Ovary (tissue), 9 donors: Measurements from ENCODE around the gene SAMD5. TPM values are rescaled to one million over a fixed set of nuclear protein-coding genes. Genes with fewer than 3 reads are reported as not detected.

ENCODE experiments used
- DNase-seq, 5 donors: peaks; one replicate each; pipeline ENCODE4 v3.0.0-alpha.2; 2019 to 2020
- H3K27ac ChIP-seq, 2 donors: fragments of 200-600 bp; one replicate each; pipeline versions ENCODE4 v1.5.1 to v1.8.0; 2019 to 2022
- H3K27me3 ChIP-seq: fragments of 200-600 bp; one replicate; pipeline ENCODE4 v1.8.0; 2022
- H3K36me3 ChIP-seq: fragments of 200-600 bp; sonication (generic); one replicate; pipeline ENCODE4 v1.5.1; 2019
- H3K4me1 ChIP-seq: one replicate; pipeline ENCODE4 v1.8.1; 2013; ENCODE audit warnings: mild to moderate bottlenecking, moderate library complexity; ENCODE audit not compliant: insufficient read depth
- H3K4me3 ChIP-seq: fragments of 200-600 bp; sonication (generic); one replicate; pipeline ENCODE4 v1.5.1; 2017
- H3K9me3 ChIP-seq, 2 donors: fragments of 200-600 bp in 1 of 2; sonication (generic) in 1 of 2; one replicate each; pipeline versions ENCODE4 v1.5.1 to v1.8.1; 2013 to 2019; ENCODE audit warnings: mild to moderate bottlenecking in 1 of 2, moderate library complexity in 1 of 2
- EP300 ChIP-seq: sonication (generic); formaldehyde crosslinking; IDR thresholded peaks from one replicate; pipeline ENCODE4 v1.6.1; 2017; ENCODE audit warnings: antibody characterized with exemption
- POLR2A ChIP-seq: fragments of 450-650 bp; IDR thresholded peaks from one replicate; pipeline ENCODE4 v1.6.1; 2017; ENCODE audit warnings: antibody characterized with exemption, mild to moderate bottlenecking, moderate library complexity
- WGBS, 3 donors: extraction: QIAGEN DNeasy Blood & Tissue Kit in 1 of 3; methylation state at CpG; one replicate each; pipeline versions ENCODE4 v1.1.5 to v1.1.7; 2013 to 2017; 5-methylcytosine and 5-hydroxymethylcytosine counted together
- intact Hi-C, 4 donors: fragments of 100-400 bp; cut with DNase I; formaldehyde crosslinking; loops; one replicate each; pipeline versions ENCODE4 v1.11.0 to v1.15.1; 2022 to 2023
- polyA plus RNA-seq, 2 donors: library from polyadenylated mRNA; stranded (reverse); fragments of 200-250 nt in 1 of 2; fragments of 350-450 nt in 1 of 2; fragmentation: Illumina TruSeq in 1 of 2; extraction: RNeasy Lipid Tissue Mini Kit (QIAGEN cat#74804) in 1 of 2; gene quantifications; one replicate each; pipeline ENCODE4 v1.2.3, GENCODE V29; 2013 to 2014
- total RNA-seq, 7 donors: library from RNA; depleted of rRNA in 2 of 7; stranded (reverse); fragments of >200 nt in 2 of 7; fragmentation: NEBNext Ultra II Directional in 3 of 7; extraction: Animal tissue kit (Norgen Biotek cat#: 25700) in 3 of 7; gene quantifications; one replicate each; pipeline versions ENCODE4 v1.1.0 to v1.2.4, GENCODE V29; 2016 to 2023
- TF ChIP-seq, protein P1 (sequence below), 3 donors: fragments of 450-650 bp in 2 of 3; fragments of 200-600 bp in 1 of 3; IDR thresholded peaks; one replicate each; pipeline versions ENCODE4 v1.5.1 to v1.8.0; 2016 to 2022; ENCODE audit warnings: antibody characterized with exemption in 3 of 3, mild to moderate bottlenecking in 1 of 3
- donor health status: DM: no; HTN: no; CAD: no; lungs with moderate emphysema.
- donor health status: DM: no; HTN: no; CAD: no.
- donor health status: Bipolar disorder and iron deficiency.
- donor health status: DM: yes; HTN: yes; CAD: no.
- donor health status: DM: no; HTN: no; CAD: no.
- donor health status: DM: yes; HTN: yes; CAD: no.

The SAMD5 gene
- total and polyA plus RNA-seq, 9 donors: 0.13 to 3.9 (median 1.6) TPM

- no peaks in the 10 kb centered on the region for H3K27me3 ChIP-seq
- no peak overlapping the region for H3K4me3 ChIP-seq
- H3K9me3 ChIP-seq: no peaks in the 10 kb centered on the region
- peaks cover 5% of the 10 kb centered on the region for H3K4me1 ChIP-seq
- H3K36me3 ChIP-seq: no peaks in the 10 kb centered on the region
- DNase-seq: no peak
- TF ChIP-seq, protein P1, sequence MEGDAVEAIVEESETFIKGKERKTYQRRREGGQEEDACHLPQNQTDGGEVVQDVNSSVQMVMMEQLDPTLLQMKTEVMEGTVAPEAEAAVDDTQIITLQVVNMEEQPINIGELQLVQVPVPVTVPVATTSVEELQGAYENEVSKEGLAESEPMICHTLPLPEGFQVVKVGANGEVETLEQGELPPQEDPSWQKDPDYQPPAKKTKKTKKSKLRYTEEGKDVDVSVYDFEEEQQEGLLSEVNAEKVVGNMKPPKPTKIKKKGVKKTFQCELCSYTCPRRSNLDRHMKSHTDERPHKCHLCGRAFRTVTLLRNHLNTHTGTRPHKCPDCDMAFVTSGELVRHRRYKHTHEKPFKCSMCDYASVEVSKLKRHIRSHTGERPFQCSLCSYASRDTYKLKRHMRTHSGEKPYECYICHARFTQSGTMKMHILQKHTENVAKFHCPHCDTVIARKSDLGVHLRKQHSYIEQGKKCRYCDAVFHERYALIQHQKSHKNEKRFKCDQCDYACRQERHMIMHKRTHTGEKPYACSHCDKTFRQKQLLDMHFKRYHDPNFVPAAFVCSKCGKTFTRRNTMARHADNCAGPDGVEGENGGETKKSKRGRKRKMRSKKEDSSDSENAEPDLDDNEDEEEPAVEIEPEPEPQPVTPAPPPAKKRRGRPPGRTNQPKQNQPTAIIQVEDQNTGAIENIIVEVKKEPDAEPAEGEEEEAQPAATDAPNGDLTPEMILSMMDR (IDR thresholded peaks at IDR 0.05): no peak
- TF ChIP-seq EP300: no peak
- TF ChIP-seq POLR2A: no peak
- no peak overlapping the region for H3K27ac ChIP-seq
- whole genome bisulfite sequencing, 3 donors: 77 to 84% (median 78%) methylated on average over 6 of the region's 6 CpGs
- intact Hi-C loops: no loop called here
Measured at GRCh38 chr6:147588469-147588868, 80.0 kb downstream of the SAMD5 start.

DNA sequence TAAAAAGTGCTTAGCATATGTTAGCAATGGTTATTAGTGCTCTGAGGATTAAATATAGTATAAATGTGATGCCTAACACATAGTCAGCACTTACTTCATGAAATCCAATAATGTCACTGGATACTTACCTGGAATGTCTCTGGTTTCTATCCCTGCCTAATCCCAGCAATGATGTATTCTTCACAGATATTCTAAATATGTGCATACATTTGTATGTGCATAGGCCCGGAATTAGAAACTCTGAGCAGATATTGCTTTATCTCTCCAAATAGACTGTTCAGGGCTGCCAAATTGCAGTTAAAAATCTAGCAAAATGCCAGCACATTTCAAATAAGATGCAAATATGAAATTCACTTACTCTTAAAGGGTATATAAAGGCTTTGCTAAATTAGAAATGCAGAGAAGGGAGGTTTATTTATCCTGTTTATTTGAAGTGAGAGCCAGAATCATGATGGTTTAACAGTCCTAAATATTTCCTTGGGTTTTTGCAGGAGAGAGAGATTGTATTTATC, 81.3 kb downstream of the SAMD5 start:
- no peaks in the 10 kb centered on the region for H3K36me3 ChIP-seq
- 1 to 79% (median 31%) methylated on average over 1 of the region's 1 CpG for WGBS, 3 donors
- intact Hi-C loops: no loop called here

GRCh38 chr6:147595961-147596360, 87.5 kb downstream of the SAMD5 start:
- H3K27me3 ChIP-seq: no peaks in the 10 kb centered on the region
- H3K4me3 ChIP-seq: no peak overlapping the region
- H3K36me3 ChIP-seq: no peaks in the 10 kb centered on the region
- TF ChIP-seq POLR2A (no peak), EP300 (no peak)
- TF ChIP-seq, protein P1 (IDR thresholded peaks at IDR 0.05): no peak
- H3K9me3 ChIP-seq: no peaks in the 10 kb centered on the region
- 18 to 44% (median 42%) methylated on average over 3 of the region's 3 CpGs for WGBS, 3 donors
- DNase-seq: no peak
- intact Hi-C loops: no loop called here
- H3K27ac ChIP-seq: no peak overlapping the region
- no peaks in the 10 kb centered on the region for H3K4me1 ChIP-seq

More for the DNA sequence above, 81.3 kb downstream of the SAMD5 start:
- no peak overlapping the region for H3K4me3 ChIP-seq
- H3K27ac ChIP-seq: no peak overlapping the region
- peaks cover 5% of the 10 kb centered on the region for H3K4me1 ChIP-seq
- H3K27me3 ChIP-seq: no peaks in the 10 kb centered on the region
- no peak for DNase-seq
- TF ChIP-seq POLR2A: no peak
- no peak for TF ChIP-seq EP300
- TF ChIP-seq, protein P1 (IDR thresholded peaks at IDR 0.05): no peak
- H3K9me3 ChIP-seq: no peaks in the 10 kb centered on the region

- H3K27me3 ChIP-seq: no peaks in the 10 kb centered on the region
- intact Hi-C loops: no loop called here
- no peak overlapping the region for H3K4me3 ChIP-seq
- WGBS, 3 donors: 93 to 95% (median 95%) methylated on average over 2 of the region's 2 CpGs
- DNase-seq: no peak
- no peaks in the 10 kb centered on the region for H3K36me3 ChIP-seq
- H3K4me1 ChIP-seq: no peaks in the 10 kb centered on the region
- H3K9me3 ChIP-seq: no peaks in the 10 kb centered on the region
- H3K27ac ChIP-seq: no peak overlapping the region
- TF ChIP-seq, protein P1 (IDR thresholded peaks at IDR 0.05): no peak
- no peak for TF ChIP-seq POLR2A
- TF ChIP-seq EP300: no peak
Measured at GRCh38 chr6:147603392-147604081, 95.0 kb downstream of the SAMD5 start.
